ENCODE measurements around the gene C1QTNF6.

DNA sequence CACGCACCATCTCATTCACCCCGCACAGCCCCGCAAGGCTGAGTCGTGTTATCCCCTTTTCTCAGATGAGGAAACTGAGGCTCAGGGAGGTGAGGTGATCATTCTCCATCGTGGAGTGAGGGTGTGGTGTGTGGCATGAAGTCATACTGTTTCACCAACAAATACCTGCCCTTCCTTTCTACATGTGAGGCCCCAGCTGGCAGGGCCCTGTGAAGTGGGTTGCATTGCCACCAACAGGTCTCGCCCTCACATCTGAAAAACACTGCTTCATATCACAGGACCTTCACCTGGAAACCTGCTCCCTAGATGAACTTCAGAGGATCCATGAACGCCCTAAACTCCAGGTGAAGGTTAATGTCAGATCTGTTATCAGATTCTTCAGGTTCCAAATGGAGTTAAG lies 19.9 kb upstream of the C1QTNF6 start:
- TF ChIP-seq JUN (IDR thresholded peaks at IDR 0.05; ENCODE audit: borderline replicate concordance, insufficient read depth, insufficient read length, low read depth) = no peak
- no peak for TF ChIP-seq CTCF (IDR thresholded peaks at IDR 0.05; ENCODE audit: extremely low read depth in 1 of 2, insufficient read depth in 1 of 2, low read depth in 1 of 2, low read length in 2 of 2)
- TF ChIP-seq FOS (IDR thresholded peaks at IDR 0.05; ENCODE audit: borderline replicate concordance, insufficient read depth, low read length) = no peak
- no peak for TF ChIP-seq POLR2A (IDR thresholded peaks at IDR 0.05; ENCODE audit: low read depth, low read length)
- TF ChIP-seq POLR2AphosphoS5 (IDR thresholded peaks at IDR 0.05; ENCODE audit: insufficient read depth, low read depth, low read length) = no peak
- no peak for TF ChIP-seq GATA2 (IDR thresholded peaks at IDR 0.05; ENCODE audit: insufficient read depth, insufficient read length, low read depth, low read length)
- TF ChIP-seq EZH2 (IDR thresholded peaks at IDR 0.05; ENCODE audit: borderline replicate concordance, low read depth, low read length, severe bottlenecking) = no peak

Measured in endothelial cell of umbilical vein (primary cell).